Endothelial cell (in vitro differentiated cells): Measurements from ENCODE around the gene ZNF879. TPM values are rescaled to one million over a fixed set of nuclear protein-coding genes. Genes with fewer than 3 reads are reported as not detected.

Experiments used
- DNase-seq: peaks from one replicate; pipeline ENCODE4 v3.0.0; 2021; ENCODE audit warnings: low spot score
- H3K27ac Mint-ChIP-seq: one replicate; pipeline ENCODE4 v1.8.0; 2021; ENCODE audit warnings: mixed read lengths, inconsistent platforms; ENCODE audit not compliant: unreplicated experiment
- H3K27me3 Mint-ChIP-seq: one replicate; pipeline ENCODE4 v1.8.0; 2021; ENCODE audit warnings: mild to moderate bottlenecking, moderate library complexity, mixed read lengths, inconsistent platforms; ENCODE audit not compliant: unreplicated experiment
- H3K36me3 Mint-ChIP-seq: one replicate; pipeline ENCODE4 v1.8.0; 2021; ENCODE audit warnings: mild to moderate bottlenecking, low read depth, mixed read lengths, inconsistent platforms; ENCODE audit not compliant: unreplicated experiment
- H3K4me1 Mint-ChIP-seq: one replicate; pipeline ENCODE4 v1.8.0; 2021; ENCODE audit warnings: mild to moderate bottlenecking, mixed read lengths, inconsistent platforms; ENCODE audit not compliant: unreplicated experiment
- H3K4me3 Mint-ChIP-seq: one replicate; pipeline ENCODE4 v1.8.0; 2021; ENCODE audit warnings: mild to moderate bottlenecking, mixed read lengths, inconsistent platforms; ENCODE audit not compliant: unreplicated experiment
- H3K9me3 Mint-ChIP-seq: one replicate; pipeline ENCODE4 v1.8.0; 2021; ENCODE audit warnings: mixed read lengths, inconsistent platforms; ENCODE audit not compliant: unreplicated experiment
- CTCF ChIP-seq: fragments of 200-600 bp; sonication (generic); IDR thresholded peaks from one replicate; pipeline ENCODE4 v1.5.0; 2021; ENCODE audit warnings: antibody characterized with exemption; ENCODE audit not compliant: unreplicated experiment
- total RNA-seq: library from RNA; stranded (reverse); fragmentation: NEBNext Ultra II Directional; extraction: Animal tissue kit (Norgen Biotek cat#: 25700); gene quantifications from one replicate; pipeline ENCODE4 v1.2.1, GENCODE V29; 2021; ENCODE audit not compliant: unreplicated experiment

ZNF879 gene
- total RNA-seq, 1 donor from 2014 or later, result 5.9 TPM

GRCh38 chr5:179051784-179052183 lies 28.2 kb downstream of the ZNF879 start:
- no peak overlapping the region for H3K27ac Mint-ChIP-seq
- H3K4me1 Mint-ChIP-seq, result no peaks in the 10 kb centered on the region
- peaks cover 19% of the 10 kb centered on the region for H3K9me3 Mint-ChIP-seq
- H3K36me3 Mint-ChIP-seq, result peaks cover 22% of the 10 kb centered on the region
- H3K4me3 Mint-ChIP-seq, result no peak overlapping the region
- H3K27me3 Mint-ChIP-seq, result peaks cover 4% of the 10 kb centered on the region
- no peak for TF ChIP-seq CTCF
- no peak for DNase-seq

- peaks cover 10% of the 10 kb centered on the region for H3K36me3 Mint-ChIP-seq
- TF ChIP-seq CTCF, result no peak
- no peak overlapping the region for H3K4me3 Mint-ChIP-seq
- no peak overlapping the region for H3K27ac Mint-ChIP-seq
- no peak for DNase-seq
- peaks cover 6% of the 10 kb centered on the region for H3K27me3 Mint-ChIP-seq
- H3K9me3 Mint-ChIP-seq, result peaks cover 19% of the 10 kb centered on the region
- H3K4me1 Mint-ChIP-seq, result no peaks in the 10 kb centered on the region
Measured at GRCh38 chr5:179054036-179054785, 30.6 kb downstream of the ZNF879 start.

- Mint-ChIP-seq H3K36me3 (peaks cover 17% of the 10 kb centered on the region), H3K4me1 (no peaks in the 10 kb centered on the region), H3K27ac (no peak overlapping the region), H3K9me3 (peaks cover 24% of the 10 kb centered on the region), H3K27me3 (peaks cover 8% of the 10 kb centered on the region), H3K4me3 (no peak overlapping the region)
- DNase-seq, result no peak
- TF ChIP-seq CTCF, result no peak
Measured at GRCh38 chr5:179054876-179055275, 31.3 kb downstream of the ZNF879 start.

GRCh38 chr5:179055436-179055835 lies 31.8 kb downstream of the ZNF879 start:
- Mint-ChIP-seq H3K27ac (no peak overlapping the region), H3K36me3 (peaks cover 19% of the 10 kb centered on the region), H3K9me3 (peaks cover 24% of the 10 kb centered on the region), H3K27me3 (peaks cover 8% of the 10 kb centered on the region), H3K4me1 (no peaks in the 10 kb centered on the region), H3K4me3 (no peak overlapping the region)
- DNase-seq, result no peak
- TF ChIP-seq CTCF, result no peak

GRCh38 chr5:179055841-179056240 lies 32.2 kb downstream of the ZNF879 start:
- Mint-ChIP-seq H3K4me3 (peak overlapping the region; percentile 7), H3K36me3 (peaks cover 19% of the 10 kb centered on the region), H3K4me1 (no peaks in the 10 kb centered on the region), H3K27me3 (peaks cover 8% of the 10 kb centered on the region), H3K27ac (no peak overlapping the region), H3K9me3 (peaks cover 24% of the 10 kb centered on the region)
- DNase-seq, result no peak
- no peak for TF ChIP-seq CTCF
